Measurements from ENCODE around the gene DNAI2. TPM values are rescaled to one million over a fixed set of nuclear protein-coding genes. Genes with fewer than 3 reads are reported as not detected.

Gene DNAI2
- polyA plus RNA-seq, 1 of the 3 experiments (the other 2 are of a cell fraction): not detected

- H3F3A ChIP-seq (replicated peaks; ENCODE audit: insufficient read depth): no peaks in the 10 kb centered on the region
- no peak within 1 kb of the TSS for H3K9ac ChIP-seq
- H4K20me1 ChIP-seq (ENCODE audit: insufficient read depth): no peaks in the 10 kb centered on the region
- no peaks in the 10 kb centered on the region for H3K79me2 ChIP-seq (ENCODE audit: insufficient read depth)
- H3K4me3 ChIP-seq (ENCODE audit: low read depth in 2 of 2, low read length in 1 of 2): peak within 1 kb of the TSS in 1 of 2 experiments; percentile 49; a peak in 1 of 4 replicates
- no peaks in the 10 kb centered on the region for H3K36me3 ChIP-seq (replicated peaks in 1 of 2; ENCODE audit: control insufficient read depth in 1 of 2, insufficient read depth in 2 of 2, low read length in 1 of 2)
- H3K4me1 ChIP-seq (ENCODE audit: control insufficient read depth in 1 of 2, insufficient read depth in 2 of 2, low read depth in 1 of 2, low read length in 1 of 2): no peaks in the 10 kb centered on the region; a peak in 1 of 4 replicates
- ChIA-PET CTCF (interaction anchor here (0.6 to 13.1 kb wide), 26 partner anchors 8 to 162 kb away, joined by 3 to 194 read pairs (median 5); partner anchors contain the start of gene GPR142), POLR2A (interaction anchor here (1.3 kb wide), 1 partner anchor 10 kb away, joined by 3 read pairs; no protein-coding TSS in a partner anchor)
- H3K27ac ChIP-seq (ENCODE audit: low read depth in 2 of 2, low read length in 1 of 2): no peak within 1 kb of the TSS
- no peaks in the 10 kb centered on the region for H3K9me2 ChIP-seq
- no peaks in the 10 kb centered on the region for H3K27me3 ChIP-seq (ENCODE audit: insufficient read depth)
- H3K4me2 ChIP-seq: no peak within 1 kb of the TSS
- H2AFZ ChIP-seq (ENCODE audit: low read depth): no peak within 1 kb of the TSS
- TF ChIP-seq RFX5 (IDR thresholded peaks at IDR 0.05; ENCODE audit: low read length): no peak
- peak; percentile 40 for TF ChIP-seq RAD21 (IDR thresholded peaks at IDR 0.05; ENCODE audit: low read length)
- 55% methylated on average over 20 of the region's 28 CpGs for WGBS (ENCODE audit: low lambda C conversion rate)
- H3K9me3 ChIP-seq: no peaks in the 10 kb centered on the region
- peak; percentile 78 for DNase-seq
These were observed 87.4 kb downstream of the DNAI2 start, which contains the start of gene BTBD17 for GRCh38 chr17:74361230-74362068. Gene BTBD17, minus strand, starts transcription at chr17:74361868. Its CDS starts 49 bp downstream, at chr17:74361819.

GRCh38 chr17:74362069-74362405 lies 88.0 kb downstream of the DNAI2 start:
- Histone ChIP-seq H3K9ac (no peak overlapping the region), H3K4me2 (no peak overlapping the region), H3K4me1 (ENCODE audit: control insufficient read depth in 1 of 2, insufficient read depth in 2 of 2, low read depth in 1 of 2, low read length in 1 of 2) (no peaks in the 10 kb centered on the region; a peak in 1 of 4 replicates), H2AFZ (ENCODE audit: low read depth) (no peak overlapping the region), H3K36me3 (replicated peaks in 1 of 2; ENCODE audit: control insufficient read depth in 1 of 2, insufficient read depth in 2 of 2, low read length in 1 of 2) (no peaks in the 10 kb centered on the region), H3K79me2 (ENCODE audit: insufficient read depth) (no peaks in the 10 kb centered on the region), H3K9me2 (no peaks in the 10 kb centered on the region), H3F3A (replicated peaks; ENCODE audit: insufficient read depth) (no peaks in the 10 kb centered on the region), H4K20me1 (ENCODE audit: insufficient read depth) (no peaks in the 10 kb centered on the region), H3K27ac (ENCODE audit: low read depth in 2 of 2, low read length in 1 of 2) (no peak overlapping the region), H3K27me3 (ENCODE audit: insufficient read depth) (no peaks in the 10 kb centered on the region), H3K9me3 (no peaks in the 10 kb centered on the region), H3K4me3 (ENCODE audit: low read depth in 2 of 2, low read length in 1 of 2) (no peak overlapping the region)
- DNase-seq: no peak
- CTCF ChIA-PET: interaction anchor here (0.9 to 13.1 kb wide), 18 partner anchors 9 to 162 kb away, joined by 3 to 194 read pairs (median 6); no protein-coding TSS in a partner anchor
- TF ChIP-seq GATA2 (CRISPR knock-in tag; IDR thresholded peaks at IDR 0.05) (no peak), MAX (IDR thresholded peaks at IDR 0.05; ENCODE audit: low read depth) (no peak), MXI1 (IDR thresholded peaks at IDR 0.05; ENCODE audit: low read depth, low read length) (no peak), SIN3A (IDR thresholded peaks at IDR 0.05; ENCODE audit: borderline replicate concordance, low read depth, low read length) (no peak), RXRA (IDR thresholded peaks at IDR 0.05; ENCODE audit: borderline replicate concordance, low read depth) (no peak), ZBTB33 (IDR thresholded peaks at IDR 0.05; ENCODE audit: borderline replicate concordance, low read depth) (no peak), FOSL2 (IDR thresholded peaks at IDR 0.05; ENCODE audit: borderline replicate concordance, low read depth) (no peak), TEAD4 (IDR thresholded peaks at IDR 0.05; ENCODE audit: borderline replicate concordance, insufficient read depth) (no peak), MEF2A (IDR thresholded peaks at IDR 0.05; ENCODE audit: borderline replicate concordance, low read depth) (no peak), NRF1 (IDR thresholded peaks at IDR 0.05; ENCODE audit: low read depth, low read length) (no peak), FOXJ3 (CRISPR knock-in tag; IDR thresholded peaks at IDR 0.05) (no peak), RCOR1 (IDR thresholded peaks at IDR 0.05; ENCODE audit: low read length) (no peak), YY1 (IDR thresholded peaks at IDR 0.05; ENCODE audit: low read depth) (no peak)
- TF ChIP-seq, protein P1, sequence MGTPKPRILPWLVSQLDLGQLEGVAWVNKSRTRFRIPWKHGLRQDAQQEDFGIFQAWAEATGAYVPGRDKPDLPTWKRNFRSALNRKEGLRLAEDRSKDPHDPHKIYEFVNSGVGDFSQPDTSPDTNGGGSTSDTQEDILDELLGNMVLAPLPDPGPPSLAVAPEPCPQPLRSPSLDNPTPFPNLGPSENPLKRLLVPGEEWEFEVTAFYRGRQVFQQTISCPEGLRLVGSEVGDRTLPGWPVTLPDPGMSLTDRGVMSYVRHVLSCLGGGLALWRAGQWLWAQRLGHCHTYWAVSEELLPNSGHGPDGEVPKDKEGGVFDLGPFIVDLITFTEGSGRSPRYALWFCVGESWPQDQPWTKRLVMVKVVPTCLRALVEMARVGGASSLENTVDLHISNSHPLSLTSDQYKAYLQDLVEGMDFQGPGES (IDR thresholded peaks at IDR 0.05; ENCODE audit: low read depth, low read length): no peak
- TF ChIP-seq, protein P2, sequence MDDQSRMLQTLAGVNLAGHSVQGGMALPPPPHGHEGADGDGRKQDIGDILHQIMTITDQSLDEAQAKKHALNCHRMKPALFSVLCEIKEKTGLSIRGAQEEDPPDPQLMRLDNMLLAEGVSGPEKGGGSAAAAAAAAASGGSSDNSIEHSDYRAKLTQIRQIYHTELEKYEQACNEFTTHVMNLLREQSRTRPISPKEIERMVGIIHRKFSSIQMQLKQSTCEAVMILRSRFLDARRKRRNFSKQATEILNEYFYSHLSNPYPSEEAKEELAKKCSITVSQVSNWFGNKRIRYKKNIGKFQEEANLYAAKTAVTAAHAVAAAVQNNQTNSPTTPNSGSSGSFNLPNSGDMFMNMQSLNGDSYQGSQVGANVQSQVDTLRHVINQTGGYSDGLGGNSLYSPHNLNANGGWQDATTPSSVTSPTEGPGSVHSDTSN (IDR thresholded peaks at IDR 0.05): no peak
- POLR2A ChIA-PET: no interaction called here
- 20% methylated on average over 7 of the region's 9 CpGs for WGBS (ENCODE audit: low lambda C conversion rate)

All from SK-N-SH (cell line).